Posterior vena cava (tissue), 2 donors: Measurements from ENCODE around the gene MAP2K6. TPM values are rescaled to one million over a fixed set of nuclear protein-coding genes. Genes with fewer than 3 reads are reported as not detected.
"Not testable (repeated sequence)": the region's sequence is repeated elsewhere in the genome, so short reads cannot be mapped to it uniquely, and the experiment has no call there.

ENCODE experiments used
- DNase-seq: peaks from one replicate; pipeline ENCODE4 v3.0.0-alpha.2; 2020; ENCODE audit warnings: low spot score
- intact Hi-C, 2 donors: fragments of 100-400 bp; cut with DNase I; formaldehyde crosslinking; loops; one replicate each; pipeline versions ENCODE4 v1.14.1 to v1.14.2; 2022 to 2023
- total RNA-seq, 2 donors: library from RNA; stranded (reverse); fragmentation: NEBNext Ultra II Directional; extraction: Animal tissue kit (Norgen Biotek cat#: 25700); gene quantifications; one replicate each; pipeline ENCODE4 v1.2.1, GENCODE V29; 2021
- donor health status: DM: yes; HTN: yes; CAD: no.
- donor health status: DM: yes; HTN: yes; CAD: no.

MAP2K6 gene
- total RNA-seq, 2 donors from 2014 or later, result 2.2 to 7.7 TPM

GRCh38 chr17:69479756-69480155 is 65.3 kb downstream of the MAP2K6 start:
- DNase-seq, intact Hi-C loops: not testable (repeated sequence)

- intact Hi-C loops, result no loop called here
- DNase-seq, result no peak
These were observed 65.7 kb downstream of the MAP2K6 start for GRCh38 chr17:69480245-69480644.

GRCh38 chr17:69485251-69485661 is 70.8 kb downstream of the MAP2K6 start:
- intact Hi-C loops, result no loop called here

GRCh38 chr17:69485901-69486643 is 71.6 kb downstream of the MAP2K6 start:
- intact Hi-C loops, result no loop called here
- DNase-seq, result no peak

More at GRCh38 chr17:69485251-69485661, 70.8 kb downstream of the MAP2K6 start:
- DNase-seq, result no peak

GRCh38 chr17:69486779-69487637 is 72.5 kb downstream of the MAP2K6 start:
- intact Hi-C loops, result no loop called here
- no peak for DNase-seq

GRCh38 chr17:69489313-69489712 is 74.8 kb downstream of the MAP2K6 start:
- intact Hi-C loops, result no loop called here
- DNase-seq, result no peak

- intact Hi-C loops, result no loop called here
- DNase-seq, result no peak
These were observed 78.0 kb downstream of the MAP2K6 start for GRCh38 chr17:69492410-69493071.

- no peak for DNase-seq
- intact Hi-C loops, result no loop called here
These were observed 81.3 kb downstream of the MAP2K6 start for GRCh38 chr17:69495787-69496186.

- no peak for DNase-seq
- intact Hi-C loops, result no loop called here
These were observed 82.7 kb downstream of the MAP2K6 start for GRCh38 chr17:69497161-69497560.

GRCh38 chr17:69499318-69499717 is 84.8 kb downstream of the MAP2K6 start:
- no peak for DNase-seq
- intact Hi-C loops, result no loop called here

- intact Hi-C loops, result no loop called here
- no peak for DNase-seq
These were observed 86.5 kb downstream of the MAP2K6 start for GRCh38 chr17:69500911-69501429.

- intact Hi-C loops, result no loop called here
- no peak for DNase-seq
These were observed 87.3 kb downstream of the MAP2K6 start for GRCh38 chr17:69501591-69502468.

GRCh38 chr17:69503711-69504110 is 89.2 kb downstream of the MAP2K6 start:
- no peak for DNase-seq
- intact Hi-C loops, result no loop called here

- DNase-seq, result no peak
- intact Hi-C loops, result no loop called here
These were observed 91.2 kb downstream of the MAP2K6 start for GRCh38 chr17:69505740-69506139.

- DNase-seq, result no peak
- intact Hi-C loops, result no loop called here
These were observed 92.0 kb downstream of the MAP2K6 start for GRCh38 chr17:69506489-69506888.

- no peak for DNase-seq
- intact Hi-C loops, result no loop called here
These were observed 94.3 kb downstream of the MAP2K6 start for GRCh38 chr17:69508814-69509213.

GRCh38 chr17:69511250-69511649 is 96.8 kb downstream of the MAP2K6 start:
- intact Hi-C loops, result no loop called here
- DNase-seq, result no peak

GRCh38 chr17:69512946-69513345 is 98.4 kb downstream of the MAP2K6 start:
- no peak for DNase-seq
- intact Hi-C loops, result no loop called here

- intact Hi-C loops, result no loop called here
- DNase-seq, result no peak
These were observed 101.7 kb downstream of the MAP2K6 start for GRCh38 chr17:69516225-69516624.
